DND-41 (cell line): ENCODE measurements around the gene KLK1.

Experiments
- ATAC-seq: fragments of 200-7000 bp; cut with Tn5 transposase; 3 replicates; pipeline ENCODE4 v1.9.1; 2021; ENCODE audit warnings: low read depth; ENCODE audit not compliant: insufficient read depth
- DNase-seq: peaks from one replicate; pipeline ENCODE4 v3.0.0-alpha.2; 2020
- H2AFZ ChIP-seq: 2 replicates; pipeline ENCODE4 v1.6.0; 2012; ENCODE audit warnings: low read depth, low read length
- H3K27ac ChIP-seq: 2 replicates; pipeline ENCODE4 v1.5.1; 2012; ENCODE audit warnings: low read length, inconsistent platforms
- H3K27me3 ChIP-seq: fragments of 200-600 bp; sonication (generic); 2 replicates; pipeline ENCODE4 v1.6.0; 2012; ENCODE audit warnings: low read length, mild to moderate bottlenecking, inconsistent platforms; ENCODE audit not compliant: insufficient read depth, poor library complexity
- H3K36me3 ChIP-seq: 2 replicates; pipeline ENCODE4 v1.5.1; 2012; ENCODE audit warnings: low read length, inconsistent platforms; ENCODE audit not compliant: insufficient read depth
- H3K4me1 ChIP-seq: 2 replicates; pipeline ENCODE4 v1.5.1; 2012; ENCODE audit warnings: mild to moderate bottlenecking, low read length; ENCODE audit not compliant: insufficient read depth
- H3K4me2 ChIP-seq: 2 replicates; pipeline ENCODE4 v1.6.0; 2012; ENCODE audit warnings: mild to moderate bottlenecking, moderate library complexity, low read length, inconsistent platforms; ENCODE audit not compliant: insufficient read depth
- H3K4me3 ChIP-seq, 2 experiments: fragments of 200-600 bp in 1 of 2; shearing (Covaris generic) in 1 of 2; 2 replicates each; pipeline ENCODE4 v1.5.1; 2012 to 2016; ENCODE audit warnings: inconsistent platforms in 2 of 2, low read length in 2 of 2, mild to moderate bottlenecking in 2 of 2, low read depth in 1 of 2, moderate library complexity in 1 of 2
- H3K79me2 ChIP-seq: 2 replicates; pipeline ENCODE4 v1.6.0; 2012; ENCODE audit warnings: low read length, inconsistent platforms; ENCODE audit not compliant: insufficient read depth
- H3K9ac ChIP-seq: 2 replicates; pipeline ENCODE4 v1.6.0; 2012; ENCODE audit warnings: low read depth, mild to moderate bottlenecking, inconsistent platforms, low read length, moderate library complexity
- H3K9me3 ChIP-seq: 2 replicates; pipeline ENCODE4 v1.5.1; 2012; ENCODE audit warnings: low read length, moderate library complexity, mild to moderate bottlenecking, inconsistent platforms; ENCODE audit not compliant: insufficient read depth, severe bottlenecking
- H4K20me1 ChIP-seq: 2 replicates; pipeline ENCODE4 v1.6.0; 2012; ENCODE audit warnings: low read length; ENCODE audit not compliant: insufficient read depth
- EZH2 ChIP-seq: IDR thresholded peaks from 3 replicates; pipeline ENCODE4 v1.6.1; 2012; ENCODE audit warnings: borderline replicate concordance, low read depth, mild to moderate bottlenecking, moderate library complexity, low read length, inconsistent platforms; ENCODE audit not compliant: severe bottlenecking
- TF ChIP-seq, protein P1 (sequence below): IDR thresholded peaks from 2 replicates; pipeline ENCODE4 v1.5.1; 2012; ENCODE audit warnings: borderline replicate concordance, low read length, moderate library complexity, mild to moderate bottlenecking; ENCODE audit not compliant: poor library complexity, severe bottlenecking; ENCODE audit errors: extremely low read depth

Gene KLK1

GRCh38 chr19:50823389-50824042, at the start of gene KLK1:
KLK1 (minus strand) TSS chr19:50823787; CDS start chr19:50823748, 39 bp downstream.
- Histone ChIP-seq H3K27ac (no peak within 1 kb of the TSS), H3K4me3 (no peak within 1 kb of the TSS), H3K4me1 (peaks cover 7% of the 10 kb centered on the region), H3K79me2 (no peaks in the 10 kb centered on the region), H3K9ac (no peak within 1 kb of the TSS), H4K20me1 (no peaks in the 10 kb centered on the region), H3K36me3 (no peaks in the 10 kb centered on the region), H3K4me2 (no peak within 1 kb of the TSS), H3K27me3 (peaks cover 18% of the 10 kb centered on the region), H3K9me3 (no peaks in the 10 kb centered on the region), H2AFZ (no peak within 1 kb of the TSS)
- DNase-seq (no peak), ATAC-seq (no peak)
- TF ChIP-seq, protein P1, sequence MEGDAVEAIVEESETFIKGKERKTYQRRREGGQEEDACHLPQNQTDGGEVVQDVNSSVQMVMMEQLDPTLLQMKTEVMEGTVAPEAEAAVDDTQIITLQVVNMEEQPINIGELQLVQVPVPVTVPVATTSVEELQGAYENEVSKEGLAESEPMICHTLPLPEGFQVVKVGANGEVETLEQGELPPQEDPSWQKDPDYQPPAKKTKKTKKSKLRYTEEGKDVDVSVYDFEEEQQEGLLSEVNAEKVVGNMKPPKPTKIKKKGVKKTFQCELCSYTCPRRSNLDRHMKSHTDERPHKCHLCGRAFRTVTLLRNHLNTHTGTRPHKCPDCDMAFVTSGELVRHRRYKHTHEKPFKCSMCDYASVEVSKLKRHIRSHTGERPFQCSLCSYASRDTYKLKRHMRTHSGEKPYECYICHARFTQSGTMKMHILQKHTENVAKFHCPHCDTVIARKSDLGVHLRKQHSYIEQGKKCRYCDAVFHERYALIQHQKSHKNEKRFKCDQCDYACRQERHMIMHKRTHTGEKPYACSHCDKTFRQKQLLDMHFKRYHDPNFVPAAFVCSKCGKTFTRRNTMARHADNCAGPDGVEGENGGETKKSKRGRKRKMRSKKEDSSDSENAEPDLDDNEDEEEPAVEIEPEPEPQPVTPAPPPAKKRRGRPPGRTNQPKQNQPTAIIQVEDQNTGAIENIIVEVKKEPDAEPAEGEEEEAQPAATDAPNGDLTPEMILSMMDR: no peak
- no peak for TF ChIP-seq EZH2

DNA sequence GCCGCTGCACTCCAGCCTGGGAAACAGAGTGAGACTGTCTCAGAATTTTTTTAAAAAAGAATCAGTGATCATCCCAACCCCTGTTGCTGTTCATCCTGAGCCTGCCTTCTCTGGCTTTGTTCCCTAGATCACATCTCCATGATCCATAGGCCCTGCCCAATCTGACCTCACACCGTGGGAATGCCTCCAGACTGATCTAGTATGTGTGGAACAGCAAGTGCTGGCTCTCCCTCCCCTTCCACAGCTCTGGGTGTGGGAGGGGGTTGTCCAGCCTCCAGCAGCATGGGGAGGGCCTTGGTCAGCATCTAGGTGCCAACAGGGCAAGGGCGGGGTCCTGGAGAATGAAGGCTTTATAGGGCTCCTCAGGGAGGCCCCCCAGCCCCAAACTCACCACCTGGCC, 49.5 kb upstream of the KLK1 start, which contains the start of gene KLK2:
KLK2 (plus strand) TSS at position 384 of the 400 bp plus-strand sequence. CDS start 35 bp downstream, outside the sequence.
- H3K4me1 ChIP-seq: no peaks in the 10 kb centered on the region
- H3K36me3 ChIP-seq: no peaks in the 10 kb centered on the region
- H2AFZ ChIP-seq: no peak within 1 kb of the TSS
- H3K79me2 ChIP-seq: no peaks in the 10 kb centered on the region
- H3K4me3 ChIP-seq: no peak within 1 kb of the TSS
- no peak within 1 kb of the TSS for H3K27ac ChIP-seq
- ATAC-seq (no peak), DNase-seq (no peak)
- H3K4me2 ChIP-seq: no peak within 1 kb of the TSS
- H3K9me3 ChIP-seq: no peaks in the 10 kb centered on the region
- 0 out of 2 replicates have a peak, but pooled peaks cover under 1% of the 10 kb centered on the region for H4K20me1 ChIP-seq
- no peak within 1 kb of the TSS for H3K9ac ChIP-seq
- TF ChIP-seq, protein P1: no peak
- no peak for TF ChIP-seq EZH2
- peaks cover 26% of the 10 kb centered on the region for H3K27me3 ChIP-seq

DNA sequence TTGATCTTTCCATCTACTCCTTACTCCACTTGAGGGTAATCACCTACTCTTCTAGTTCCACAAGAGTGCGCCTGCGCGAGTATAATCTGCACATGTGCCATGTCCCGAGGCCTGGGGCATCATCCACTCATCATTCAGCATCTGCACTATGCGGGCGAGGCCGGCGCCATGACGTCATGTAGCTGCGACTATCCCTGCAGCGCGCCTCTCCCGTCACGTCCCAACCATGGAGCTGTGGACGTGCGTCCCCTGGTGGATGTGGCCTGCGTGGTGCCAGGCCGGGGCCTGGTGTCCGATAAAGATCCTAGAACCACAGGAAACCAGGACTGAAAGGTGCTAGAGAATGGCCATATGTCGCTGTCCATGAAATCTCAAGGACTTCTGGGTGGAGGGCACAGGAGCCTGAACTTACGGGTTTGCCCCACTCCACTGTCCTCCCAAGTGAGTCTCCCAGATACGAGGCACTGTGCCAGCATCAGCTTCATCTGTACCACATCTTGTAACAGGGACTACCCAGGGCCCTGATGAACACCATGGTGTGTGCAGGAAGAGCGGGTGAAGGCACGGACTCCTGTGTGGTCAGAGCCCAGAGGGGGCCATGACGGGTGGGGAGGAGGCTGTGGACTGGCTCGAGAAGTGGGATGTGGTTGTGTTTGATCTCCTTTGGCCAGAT, 47.0 kb upstream of the KLK1 start:
- H4K20me1 ChIP-seq: no peaks in the 10 kb centered on the region
- H3K9ac ChIP-seq: no peak overlapping the region
- H3K36me3 ChIP-seq: no peaks in the 10 kb centered on the region
- no peak overlapping the region for H2AFZ ChIP-seq
- no peaks in the 10 kb centered on the region for H3K79me2 ChIP-seq
- H3K4me2 ChIP-seq: no peak overlapping the region
- H3K27ac ChIP-seq: no peak overlapping the region
- no peak for TF ChIP-seq EZH2
- TF ChIP-seq, protein P1: no peak
- peaks cover 27% of the 10 kb centered on the region for H3K27me3 ChIP-seq
- H3K9me3 ChIP-seq: no peaks in the 10 kb centered on the region
- DNase-seq: no peak
- no peaks in the 10 kb centered on the region for H3K4me1 ChIP-seq
- no peak for ATAC-seq
- H3K4me3 ChIP-seq: no peak overlapping the region
